GM12892 (cell line): ENCODE measurements around the gene EPAS1.

Experiments used
- POLR2A ChIP-seq: IDR thresholded peaks from 2 replicates; pipeline ENCODE4 v1.6.1; 2011; ENCODE audit warnings: low read depth, low read length, control low read depth
- POLR2AphosphoS5 ChIP-seq: IDR thresholded peaks from 2 replicates; pipeline ENCODE4 v1.6.1; 2011; ENCODE audit warnings: low read depth, low read length, control low read depth

GRCh38 chr2:46333912-46334311, 36.7 kb downstream of the EPAS1 start:
- TF ChIP-seq POLR2AphosphoS5 (no peak), POLR2A (no peak)
